Glutamatergic neuron (in vitro differentiated cells): ENCODE data around the gene SRPK1. TPM values are rescaled to one million over a fixed set of nuclear protein-coding genes. Genes with fewer than 3 reads are reported as not detected.

Source experiments
- DNase-seq: peaks from one replicate; pipeline ENCODE4 v3.0.0; 2022
- H3K27ac Mint-ChIP-seq: one replicate; pipeline ENCODE4 v1.8.0; 2020; ENCODE audit warnings: mild to moderate bottlenecking, mixed read lengths, inconsistent platforms; ENCODE audit not compliant: unreplicated experiment
- H3K27me3 Mint-ChIP-seq: one replicate; pipeline ENCODE4 v1.8.0; 2020; ENCODE audit warnings: mild to moderate bottlenecking, moderate library complexity, mixed read lengths, inconsistent platforms; ENCODE audit not compliant: unreplicated experiment
- H3K36me3 Mint-ChIP-seq: one replicate; pipeline ENCODE4 v1.8.0; 2020; ENCODE audit warnings: mild to moderate bottlenecking, mixed read lengths, inconsistent platforms; ENCODE audit not compliant: unreplicated experiment
- H3K4me1 Mint-ChIP-seq: one replicate; pipeline ENCODE4 v1.8.0; 2020; ENCODE audit warnings: mild to moderate bottlenecking, low read depth, mixed read lengths, inconsistent platforms; ENCODE audit not compliant: unreplicated experiment
- H3K4me3 Mint-ChIP-seq: one replicate; pipeline ENCODE4 v1.8.0; 2020; ENCODE audit warnings: mild to moderate bottlenecking, mixed read lengths, inconsistent platforms; ENCODE audit not compliant: unreplicated experiment
- H3K9me3 Mint-ChIP-seq: one replicate; pipeline ENCODE4 v1.8.0; 2020; ENCODE audit warnings: mild to moderate bottlenecking, moderate library complexity, mixed read lengths, inconsistent platforms; ENCODE audit not compliant: unreplicated experiment
- total RNA-seq: library from RNA; stranded (reverse); fragmentation: NEBNext Ultra II Directional; extraction: Animal tissue kit (Norgen Biotek cat#: 25700); gene quantifications from one replicate; pipeline ENCODE4 v1.2.1, GENCODE V29; 2021; ENCODE audit not compliant: unreplicated experiment
- TF ChIP-seq, protein P1 (sequence below): fragments of 200-600 bp; sonication (generic); IDR thresholded peaks from one replicate; pipeline ENCODE4 v1.5.0; 2021; ENCODE audit not compliant: partially characterized antibody, unreplicated experiment

Gene SRPK1
- total RNA-seq, 1 donor from 2014 or later, result 89.8 TPM

DNA sequence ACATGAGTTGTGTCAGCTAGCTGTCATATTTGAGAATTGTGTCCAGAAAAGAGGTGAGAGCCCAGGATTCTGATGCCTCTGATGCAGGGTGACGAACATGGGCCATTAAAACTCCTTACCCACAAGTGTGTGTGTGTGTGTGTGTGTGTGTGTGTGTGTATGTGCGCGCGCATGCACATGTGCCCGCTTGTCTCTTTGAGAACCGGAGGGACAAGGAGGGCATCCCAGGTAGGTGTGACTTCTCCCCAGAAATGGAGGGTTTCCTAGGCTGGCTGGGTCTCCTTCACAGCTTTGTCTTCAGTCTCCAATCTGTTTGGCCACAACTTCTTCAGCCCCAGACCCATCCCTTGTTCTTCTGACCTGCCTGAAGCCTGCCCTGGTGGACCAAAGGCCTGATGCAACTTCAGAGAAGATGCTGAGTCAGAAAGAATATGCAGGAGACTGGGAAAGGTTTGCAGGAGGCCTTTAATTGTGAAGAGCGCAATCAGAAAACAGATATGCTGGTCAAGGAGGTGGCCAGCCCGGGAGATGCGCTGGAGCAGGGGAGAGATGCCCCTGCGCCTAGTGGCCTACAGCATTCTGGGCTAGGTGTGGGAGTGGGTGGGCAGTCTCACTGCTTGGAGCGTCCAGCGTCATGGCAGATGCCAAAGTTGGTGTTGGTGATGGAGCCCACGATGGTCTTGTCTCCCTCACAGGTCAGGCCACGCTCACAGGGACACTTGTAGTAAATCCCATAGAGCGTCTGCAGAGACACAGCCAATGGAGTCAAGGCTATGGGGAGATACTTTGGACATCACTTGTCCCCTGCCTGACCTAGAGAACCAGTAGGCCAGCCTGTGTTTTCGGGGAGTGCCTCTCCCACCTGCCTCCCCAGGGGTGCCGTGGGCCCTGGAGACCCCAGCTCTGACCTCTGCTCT lies 126.1 kb downstream of the SRPK1 start:
- no peaks in the 10 kb centered on the region for H3K27me3 Mint-ChIP-seq
- H3K36me3 Mint-ChIP-seq, result no peaks in the 10 kb centered on the region
- TF ChIP-seq, protein P1, sequence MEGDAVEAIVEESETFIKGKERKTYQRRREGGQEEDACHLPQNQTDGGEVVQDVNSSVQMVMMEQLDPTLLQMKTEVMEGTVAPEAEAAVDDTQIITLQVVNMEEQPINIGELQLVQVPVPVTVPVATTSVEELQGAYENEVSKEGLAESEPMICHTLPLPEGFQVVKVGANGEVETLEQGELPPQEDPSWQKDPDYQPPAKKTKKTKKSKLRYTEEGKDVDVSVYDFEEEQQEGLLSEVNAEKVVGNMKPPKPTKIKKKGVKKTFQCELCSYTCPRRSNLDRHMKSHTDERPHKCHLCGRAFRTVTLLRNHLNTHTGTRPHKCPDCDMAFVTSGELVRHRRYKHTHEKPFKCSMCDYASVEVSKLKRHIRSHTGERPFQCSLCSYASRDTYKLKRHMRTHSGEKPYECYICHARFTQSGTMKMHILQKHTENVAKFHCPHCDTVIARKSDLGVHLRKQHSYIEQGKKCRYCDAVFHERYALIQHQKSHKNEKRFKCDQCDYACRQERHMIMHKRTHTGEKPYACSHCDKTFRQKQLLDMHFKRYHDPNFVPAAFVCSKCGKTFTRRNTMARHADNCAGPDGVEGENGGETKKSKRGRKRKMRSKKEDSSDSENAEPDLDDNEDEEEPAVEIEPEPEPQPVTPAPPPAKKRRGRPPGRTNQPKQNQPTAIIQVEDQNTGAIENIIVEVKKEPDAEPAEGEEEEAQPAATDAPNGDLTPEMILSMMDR, result no peak
- DNase-seq, result no peak
- no peak overlapping the region for H3K27ac Mint-ChIP-seq
- H3K9me3 Mint-ChIP-seq, result peaks cover 5% of the 10 kb centered on the region
- no peak overlapping the region for H3K4me3 Mint-ChIP-seq
- H3K4me1 Mint-ChIP-seq, result peaks cover 11% of the 10 kb centered on the region

DNA sequence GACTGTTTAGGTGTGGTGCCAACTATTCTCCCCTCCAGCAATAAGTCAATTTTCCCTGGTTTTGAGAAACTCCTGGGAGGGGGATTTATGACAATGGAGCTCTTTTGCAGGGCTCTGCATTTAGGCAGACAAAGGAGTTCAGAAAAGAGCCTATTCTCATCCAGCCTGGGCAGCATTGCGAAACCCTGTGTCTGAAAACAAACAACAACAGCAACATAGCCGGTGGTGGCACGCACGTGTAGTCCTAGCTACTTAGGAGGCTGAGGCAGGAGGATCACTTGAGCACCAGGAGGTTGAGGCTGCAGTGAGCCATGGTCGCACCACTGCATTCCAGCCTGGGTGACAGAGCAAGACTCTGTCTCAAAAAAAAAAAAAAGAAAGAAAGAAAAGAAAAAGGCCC lies 130.2 kb downstream of the SRPK1 start:
- H3K36me3 Mint-ChIP-seq, result no peaks in the 10 kb centered on the region
- no peak overlapping the region for H3K4me3 Mint-ChIP-seq
- no peaks in the 10 kb centered on the region for H3K4me1 Mint-ChIP-seq
- H3K27me3 Mint-ChIP-seq, result peaks cover 2% of the 10 kb centered on the region
- H3K27ac Mint-ChIP-seq, result no peak overlapping the region
- peaks cover 3% of the 10 kb centered on the region for H3K9me3 Mint-ChIP-seq
- TF ChIP-seq, protein P1, result no peak
- no peak for DNase-seq

DNA sequence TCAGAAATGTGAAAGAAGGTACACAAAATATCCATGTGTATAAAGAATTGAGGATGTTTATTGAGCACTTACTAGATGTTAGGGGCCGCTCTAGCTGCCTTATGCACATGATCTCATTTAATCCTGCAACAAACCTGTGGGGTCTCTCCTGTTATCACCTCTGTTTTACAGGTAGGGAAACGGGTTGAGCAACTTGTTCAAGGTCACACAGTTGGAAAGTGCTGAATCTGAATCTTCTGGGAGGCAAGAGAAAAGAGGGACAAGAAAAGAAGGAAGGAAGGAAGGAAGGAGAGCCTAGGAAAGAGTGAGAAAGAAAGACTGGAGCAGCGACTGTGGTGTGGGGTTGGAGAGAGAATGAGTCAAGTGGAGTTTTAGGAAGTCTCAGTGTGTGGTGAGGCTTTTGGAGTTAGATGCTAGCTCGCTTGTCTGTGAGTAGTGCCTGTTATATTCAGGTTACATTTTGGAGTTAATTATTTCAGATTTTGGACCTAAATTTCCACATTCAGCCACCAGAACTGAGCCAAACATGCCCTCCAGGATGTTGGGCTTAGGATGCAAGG lies 132.4 kb downstream of the SRPK1 start:
- Mint-ChIP-seq H3K4me3 (no peak overlapping the region), H3K4me1 (no peaks in the 10 kb centered on the region), H3K36me3 (no peaks in the 10 kb centered on the region), H3K27ac (no peak overlapping the region), H3K9me3 (peaks cover under 1% of the 10 kb centered on the region), H3K27me3 (peaks cover 6% of the 10 kb centered on the region)
- DNase-seq, result no peak
- TF ChIP-seq, protein P1, result no peak

DNA sequence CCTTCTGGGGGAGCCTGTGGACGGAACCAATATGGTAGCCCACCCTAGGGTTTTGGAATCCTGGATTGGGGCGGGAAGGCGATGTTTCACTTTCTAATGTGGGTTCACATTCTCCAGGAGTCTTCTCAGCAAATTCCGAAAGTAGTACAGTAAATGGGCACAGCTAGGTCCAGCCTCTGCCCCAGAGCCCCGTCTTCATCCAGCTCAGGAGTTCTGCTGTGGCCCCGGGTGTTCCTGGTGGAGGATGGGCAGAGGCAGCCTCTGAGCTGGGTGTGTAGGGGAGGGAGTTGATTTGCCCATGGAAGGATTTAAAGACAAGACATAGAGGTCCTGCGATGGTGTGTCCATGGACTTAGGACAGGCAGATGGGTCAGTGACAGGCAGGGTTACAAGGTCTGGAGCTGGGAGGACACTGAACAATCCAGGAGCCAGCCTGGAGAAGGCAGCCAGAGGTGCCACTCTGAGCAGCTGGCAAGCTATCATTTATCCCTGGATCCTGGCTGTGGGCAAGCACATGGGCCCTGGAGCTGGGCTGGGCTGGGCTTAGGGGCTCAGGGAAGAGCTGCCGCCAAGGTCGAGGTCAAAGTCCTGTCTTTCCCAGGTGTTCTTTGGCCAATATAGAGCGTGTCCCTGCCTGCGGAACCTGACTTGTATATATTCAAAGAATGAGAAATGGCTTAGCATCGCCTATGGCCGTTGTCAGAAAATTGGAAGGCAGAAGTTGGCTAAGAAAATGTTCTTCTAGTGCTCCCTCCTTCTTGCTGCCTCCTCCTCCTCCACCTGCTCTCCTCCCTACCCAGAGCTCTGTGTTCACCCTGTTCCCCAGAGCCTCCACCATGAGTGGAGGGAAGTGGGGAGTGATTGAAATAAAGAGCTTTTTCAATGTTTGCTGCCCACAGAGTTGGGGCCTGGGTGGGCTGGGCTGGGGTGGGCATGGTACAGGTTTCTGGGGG lies 133.4 kb downstream of the SRPK1 start:
- H3K4me3 Mint-ChIP-seq, result no peak overlapping the region

More for the DNA sequence above, 133.4 kb downstream of the SRPK1 start:
- DNase-seq, result no peak
- H3K9me3 Mint-ChIP-seq, result no peaks in the 10 kb centered on the region
- TF ChIP-seq, protein P1, result no peak
- no peaks in the 10 kb centered on the region for H3K36me3 Mint-ChIP-seq
- peaks cover 6% of the 10 kb centered on the region for H3K27me3 Mint-ChIP-seq
- H3K4me1 Mint-ChIP-seq, result no peaks in the 10 kb centered on the region
- no peak overlapping the region for H3K27ac Mint-ChIP-seq
